ENCODE results near the gene WAC.

WAC gene

DNA sequence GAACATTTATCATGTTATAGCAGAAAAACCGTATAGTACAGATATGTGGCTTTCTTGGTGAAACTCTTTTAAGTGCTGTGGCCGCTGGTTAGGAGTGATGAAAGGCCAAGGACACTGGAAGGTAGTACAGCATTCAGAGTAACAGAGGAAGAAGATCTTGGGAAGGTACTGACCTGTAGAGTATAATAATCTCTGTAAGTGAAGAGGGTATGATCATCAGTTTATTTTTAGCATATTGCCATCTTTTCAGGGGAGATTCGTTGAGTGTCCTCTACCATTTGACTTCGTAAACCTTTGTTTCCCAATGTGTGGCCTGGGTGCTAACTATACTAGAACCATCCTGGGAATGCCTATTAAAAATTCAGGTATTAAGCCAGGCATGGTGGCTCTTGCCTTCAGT lies 44.6 kb downstream of the WAC start:
- H3K36me3 ChIP-seq (ENCODE audit: control insufficient read depth, insufficient read depth, low read length): no peaks in the 10 kb centered on the region
- H3K4me1 ChIP-seq (ENCODE audit: control insufficient read depth, insufficient read depth, low read length, poor library complexity, severe bottlenecking): peaks cover 7% of the 10 kb centered on the region

DNA sequence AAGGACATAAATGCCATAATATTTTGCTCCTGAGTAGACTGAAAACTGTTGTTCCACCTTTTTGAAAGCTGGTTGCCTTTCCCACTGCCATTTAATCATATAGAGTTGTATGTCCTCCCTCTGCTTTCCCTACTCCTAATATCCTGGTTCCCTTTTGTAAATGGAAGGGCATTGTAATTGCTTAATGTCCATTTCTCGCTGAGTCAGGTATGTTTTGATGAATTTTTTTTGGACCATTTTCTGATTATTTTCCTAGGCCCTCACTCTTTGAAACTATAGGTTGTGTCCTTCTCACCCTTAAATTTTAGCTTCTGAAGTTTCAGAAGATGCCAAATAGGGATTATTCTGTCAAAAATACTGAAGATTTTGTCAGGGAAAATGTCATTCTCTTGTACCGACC lies 45.5 kb downstream of the WAC start:
- peaks cover 3% of the 10 kb centered on the region for H3K36me3 ChIP-seq (ENCODE audit: control insufficient read depth, insufficient read depth, low read length)
- no peak overlapping the region for H3K4me3 ChIP-seq (ENCODE audit: insufficient read depth, low read depth, low read length, poor library complexity, severe bottlenecking)
- H3K4me1 ChIP-seq (ENCODE audit: control insufficient read depth, insufficient read depth, low read length, poor library complexity, severe bottlenecking): peaks cover 5% of the 10 kb centered on the region
- no peaks in the 10 kb centered on the region for H3K9me3 ChIP-seq (ENCODE audit: control insufficient read depth, low read length)
- no peak for DNase-seq
- H3K27ac ChIP-seq (ENCODE audit: insufficient read depth, low read length, poor library complexity, severe bottlenecking): no peak overlapping the region
- no peaks in the 10 kb centered on the region for H3K27me3 ChIP-seq (replicated peaks; ENCODE audit: control insufficient read depth, insufficient read depth, low read length, poor library complexity, severe bottlenecking)

More for the DNA sequence above, 44.6 kb downstream of the WAC start:
- H3K27ac ChIP-seq (ENCODE audit: insufficient read depth, low read length, poor library complexity, severe bottlenecking): no peak overlapping the region
- no peak for DNase-seq
- no peaks in the 10 kb centered on the region for H3K9me3 ChIP-seq (ENCODE audit: control insufficient read depth, low read length)
- no peaks in the 10 kb centered on the region for H3K27me3 ChIP-seq (replicated peaks; ENCODE audit: control insufficient read depth, insufficient read depth, low read length, poor library complexity, severe bottlenecking)
- H3K4me3 ChIP-seq (ENCODE audit: insufficient read depth, low read depth, low read length, poor library complexity, severe bottlenecking): no peak overlapping the region

DNA sequence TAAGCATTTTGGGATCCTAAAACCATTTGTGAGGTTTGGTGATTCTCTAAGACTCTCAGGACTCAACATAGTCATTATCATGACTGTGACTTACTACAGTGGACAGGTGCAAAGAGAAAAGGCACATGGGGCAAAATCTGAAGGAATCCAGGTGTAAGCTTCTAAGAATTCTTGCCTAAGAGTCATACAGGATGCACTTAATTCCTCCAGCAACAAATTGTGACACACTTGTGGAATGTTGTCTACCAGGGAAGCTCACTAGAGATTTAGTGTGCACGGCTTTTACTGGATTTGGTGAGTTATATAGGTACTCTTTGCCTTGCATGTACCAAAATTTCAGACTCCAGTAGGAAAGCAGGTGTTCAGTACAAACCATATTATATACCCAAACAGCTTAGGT lies 47.9 kb downstream of the WAC start:
- peaks cover 3% of the 10 kb centered on the region for H3K4me1 ChIP-seq (ENCODE audit: control insufficient read depth, insufficient read depth, low read length, poor library complexity, severe bottlenecking)
- H3K9me3 ChIP-seq (ENCODE audit: control insufficient read depth, low read length): no peaks in the 10 kb centered on the region
- H3K27ac ChIP-seq (ENCODE audit: insufficient read depth, low read length, poor library complexity, severe bottlenecking): no peak overlapping the region
- peaks cover 24% of the 10 kb centered on the region for H3K36me3 ChIP-seq (ENCODE audit: control insufficient read depth, insufficient read depth, low read length)
- no peak for DNase-seq
- H3K4me3 ChIP-seq (ENCODE audit: insufficient read depth, low read depth, low read length, poor library complexity, severe bottlenecking): no peak overlapping the region
- no peaks in the 10 kb centered on the region for H3K27me3 ChIP-seq (replicated peaks; ENCODE audit: control insufficient read depth, insufficient read depth, low read length, poor library complexity, severe bottlenecking)

DNA sequence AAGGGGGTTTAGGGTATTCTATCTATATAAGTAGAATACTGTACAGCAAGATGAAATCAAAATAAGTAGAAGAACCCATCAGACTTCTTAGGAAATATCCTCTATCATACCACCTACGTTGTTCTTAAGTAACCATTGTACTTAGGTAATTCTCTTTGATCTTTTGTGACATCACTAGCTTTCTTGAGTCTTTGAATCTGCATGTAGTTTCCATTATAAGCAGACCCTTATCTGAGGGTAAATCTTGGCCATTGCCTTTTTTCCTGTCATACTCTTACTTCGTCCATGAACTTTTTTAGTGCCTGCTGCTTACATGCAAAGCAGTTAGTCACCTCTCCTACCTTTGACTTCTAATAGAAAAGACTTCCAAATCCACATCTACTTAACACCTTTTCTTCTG lies 49.0 kb downstream of the WAC start:
- H3K27me3 ChIP-seq (replicated peaks; ENCODE audit: control insufficient read depth, insufficient read depth, low read length, poor library complexity, severe bottlenecking): no peaks in the 10 kb centered on the region
- no peaks in the 10 kb centered on the region for H3K4me1 ChIP-seq (ENCODE audit: control insufficient read depth, insufficient read depth, low read length, poor library complexity, severe bottlenecking)
- no peak overlapping the region for H3K27ac ChIP-seq (ENCODE audit: insufficient read depth, low read length, poor library complexity, severe bottlenecking)
- H3K9me3 ChIP-seq (ENCODE audit: control insufficient read depth, low read length): no peaks in the 10 kb centered on the region
- H3K4me3 ChIP-seq (ENCODE audit: insufficient read depth, low read depth, low read length, poor library complexity, severe bottlenecking): no peak overlapping the region
- DNase-seq: no peak
- H3K36me3 ChIP-seq (ENCODE audit: control insufficient read depth, insufficient read depth, low read length): peaks cover 35% of the 10 kb centered on the region

DNA sequence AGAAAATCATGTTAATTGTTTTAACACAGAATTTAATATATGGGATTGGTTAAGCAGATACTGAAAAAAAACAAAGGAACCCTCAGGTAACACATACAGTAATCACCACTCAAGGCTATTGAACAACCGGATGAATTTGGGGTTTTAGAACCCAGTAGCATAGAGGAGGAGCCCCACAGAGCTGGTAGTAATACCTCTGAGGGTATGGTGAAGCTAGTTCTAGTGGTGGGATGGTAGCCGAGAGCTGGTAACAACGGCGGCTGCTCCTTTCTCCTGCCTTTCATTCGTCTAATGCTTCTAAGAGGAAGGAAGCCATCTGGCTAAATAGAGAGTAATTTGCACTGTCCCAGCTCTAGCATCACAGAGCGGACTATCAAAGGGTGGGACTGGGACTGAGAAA lies 52.2 kb downstream of the WAC start:
- Histone ChIP-seq H3K27ac (ENCODE audit: insufficient read depth, low read length, poor library complexity, severe bottlenecking) (no peak overlapping the region), H3K4me1 (ENCODE audit: control insufficient read depth, insufficient read depth, low read length, poor library complexity, severe bottlenecking) (no peaks in the 10 kb centered on the region), H3K9me3 (ENCODE audit: control insufficient read depth, low read length) (no peaks in the 10 kb centered on the region), H3K4me3 (ENCODE audit: insufficient read depth, low read depth, low read length, poor library complexity, severe bottlenecking) (no peak overlapping the region), H3K27me3 (replicated peaks; ENCODE audit: control insufficient read depth, insufficient read depth, low read length, poor library complexity, severe bottlenecking) (no peaks in the 10 kb centered on the region), H3K36me3 (ENCODE audit: control insufficient read depth, insufficient read depth, low read length) (peaks cover 39% of the 10 kb centered on the region)
- DNase-seq: no peak

DNA sequence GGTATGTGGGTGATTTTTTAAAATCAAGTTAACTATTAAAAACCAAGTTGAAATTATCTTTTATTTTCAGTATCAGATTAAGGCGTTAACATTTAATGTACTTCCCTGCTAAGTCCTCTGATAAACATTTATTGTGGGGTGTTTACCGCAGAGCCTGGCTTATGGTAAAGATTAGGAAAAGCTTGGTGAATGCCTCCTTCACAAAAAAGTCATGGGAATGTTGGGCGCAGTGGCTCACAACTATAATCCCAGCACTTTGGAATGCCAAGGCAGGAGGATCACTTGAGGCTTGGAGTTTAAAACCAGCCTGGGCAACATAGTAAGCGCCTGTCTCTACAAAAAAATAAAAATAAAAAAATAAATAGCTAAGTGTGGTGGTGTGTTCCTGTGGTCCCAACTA lies 53.3 kb downstream of the WAC start:
- no peak for DNase-seq
- Histone ChIP-seq H3K4me3 (ENCODE audit: insufficient read depth, low read depth, low read length, poor library complexity, severe bottlenecking) (no peak overlapping the region), H3K4me1 (ENCODE audit: control insufficient read depth, insufficient read depth, low read length, poor library complexity, severe bottlenecking) (no peaks in the 10 kb centered on the region), H3K9me3 (ENCODE audit: control insufficient read depth, low read length) (no peaks in the 10 kb centered on the region), H3K27ac (ENCODE audit: insufficient read depth, low read length, poor library complexity, severe bottlenecking) (no peak overlapping the region), H3K36me3 (ENCODE audit: control insufficient read depth, insufficient read depth, low read length) (peaks cover 48% of the 10 kb centered on the region), H3K27me3 (replicated peaks; ENCODE audit: control insufficient read depth, insufficient read depth, low read length, poor library complexity, severe bottlenecking) (no peaks in the 10 kb centered on the region)

DNA sequence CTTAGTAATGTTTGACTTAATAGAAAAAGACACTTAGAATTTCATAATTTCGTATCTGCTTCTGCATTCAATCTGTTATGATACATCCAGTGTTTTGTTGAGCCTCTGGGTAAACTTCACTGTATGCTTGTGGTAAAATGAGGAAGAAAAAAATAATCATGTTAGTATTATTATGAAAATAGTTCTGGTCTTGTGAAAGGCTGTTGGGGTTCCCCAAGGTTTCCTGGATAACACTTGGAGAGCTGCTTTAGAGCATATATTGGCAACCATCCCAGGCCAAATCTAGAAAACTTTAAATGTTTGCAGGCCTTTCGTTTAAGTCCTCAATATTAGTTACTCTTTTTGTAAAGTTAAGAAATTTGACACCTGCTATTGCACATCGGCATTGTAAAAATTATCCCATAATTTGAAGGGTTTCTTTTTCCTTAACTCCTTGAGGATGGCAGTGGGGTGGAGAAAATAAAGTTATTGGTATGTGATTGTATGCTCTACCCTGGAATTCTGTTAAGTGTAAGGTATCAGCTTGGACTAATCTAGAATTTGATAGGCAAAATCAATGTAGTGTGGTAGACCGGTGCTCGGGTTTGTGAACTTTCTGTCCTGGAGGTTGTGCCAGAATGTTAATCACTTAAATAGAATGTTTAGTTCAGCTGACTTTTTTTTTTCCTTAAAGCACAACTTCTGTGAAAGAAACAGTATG lies 54.5 kb downstream of the WAC start:
- H3K4me1 ChIP-seq (ENCODE audit: control insufficient read depth, insufficient read depth, low read length, poor library complexity, severe bottlenecking): no peaks in the 10 kb centered on the region
- no peak overlapping the region for H3K27ac ChIP-seq (ENCODE audit: insufficient read depth, low read length, poor library complexity, severe bottlenecking)
- H3K9me3 ChIP-seq (ENCODE audit: control insufficient read depth, low read length): no peaks in the 10 kb centered on the region
- no peak for DNase-seq
- H3K36me3 ChIP-seq (ENCODE audit: control insufficient read depth, insufficient read depth, low read length): peaks cover 55% of the 10 kb centered on the region
- H3K4me3 ChIP-seq (ENCODE audit: insufficient read depth, low read depth, low read length, poor library complexity, severe bottlenecking): no peak overlapping the region
- H3K27me3 ChIP-seq (replicated peaks; ENCODE audit: control insufficient read depth, insufficient read depth, low read length, poor library complexity, severe bottlenecking): no peaks in the 10 kb centered on the region

DNA sequence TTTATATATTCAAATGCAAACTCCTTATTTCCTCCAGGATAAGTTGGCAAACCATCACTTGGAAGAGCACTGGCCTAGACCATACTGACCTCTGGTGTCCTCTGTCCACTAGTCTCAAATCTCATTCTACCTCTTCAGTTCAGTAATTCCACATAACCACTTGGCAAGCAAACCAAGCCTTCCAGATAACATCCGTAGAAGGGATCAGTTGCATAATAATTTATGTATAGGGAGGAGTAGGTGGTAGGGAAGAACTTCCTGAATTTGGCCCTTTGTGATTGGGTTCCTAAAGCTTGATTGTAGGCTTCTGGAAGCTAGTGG lies 55.0 kb downstream of the WAC start:
- Histone ChIP-seq H3K4me3 (ENCODE audit: insufficient read depth, low read depth, low read length, poor library complexity, severe bottlenecking) (no peak overlapping the region), H3K27me3 (replicated peaks; ENCODE audit: control insufficient read depth, insufficient read depth, low read length, poor library complexity, severe bottlenecking) (no peaks in the 10 kb centered on the region), H3K36me3 (ENCODE audit: control insufficient read depth, insufficient read depth, low read length) (peaks cover 59% of the 10 kb centered on the region), H3K4me1 (ENCODE audit: control insufficient read depth, insufficient read depth, low read length, poor library complexity, severe bottlenecking) (no peaks in the 10 kb centered on the region), H3K27ac (ENCODE audit: insufficient read depth, low read length, poor library complexity, severe bottlenecking) (no peak overlapping the region), H3K9me3 (ENCODE audit: control insufficient read depth, low read length) (no peaks in the 10 kb centered on the region)
- DNase-seq: no peak

DNA sequence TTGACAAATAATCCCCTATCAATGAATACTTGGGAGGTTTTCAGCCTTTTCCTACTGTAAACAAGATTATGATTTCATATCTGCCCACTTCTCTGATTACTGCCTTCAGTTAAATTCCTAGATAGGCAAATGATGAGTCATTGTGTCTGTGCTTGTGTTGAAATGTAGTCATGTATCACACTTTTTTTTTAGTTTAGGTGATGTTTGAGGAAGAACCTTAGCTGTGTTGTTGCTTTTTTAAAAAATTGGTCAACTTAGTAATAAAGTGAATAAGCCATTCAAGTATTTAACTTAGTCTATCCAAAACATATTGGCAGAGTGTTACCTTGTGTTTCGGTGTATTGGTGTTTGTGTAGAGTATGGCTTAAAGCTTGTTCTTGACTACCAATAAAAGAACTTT lies 60.0 kb downstream of the WAC start:
- Histone ChIP-seq H3K9me3 (ENCODE audit: control insufficient read depth, low read length) (no peaks in the 10 kb centered on the region), H3K36me3 (ENCODE audit: control insufficient read depth, insufficient read depth, low read length) (peaks cover 40% of the 10 kb centered on the region), H3K27me3 (replicated peaks; ENCODE audit: control insufficient read depth, insufficient read depth, low read length, poor library complexity, severe bottlenecking) (no peaks in the 10 kb centered on the region), H3K27ac (ENCODE audit: insufficient read depth, low read length, poor library complexity, severe bottlenecking) (no peak overlapping the region), H3K4me1 (ENCODE audit: control insufficient read depth, insufficient read depth, low read length, poor library complexity, severe bottlenecking) (no peaks in the 10 kb centered on the region), H3K4me3 (ENCODE audit: insufficient read depth, low read depth, low read length, poor library complexity, severe bottlenecking) (no peak overlapping the region)
- DNase-seq: no peak

DNA sequence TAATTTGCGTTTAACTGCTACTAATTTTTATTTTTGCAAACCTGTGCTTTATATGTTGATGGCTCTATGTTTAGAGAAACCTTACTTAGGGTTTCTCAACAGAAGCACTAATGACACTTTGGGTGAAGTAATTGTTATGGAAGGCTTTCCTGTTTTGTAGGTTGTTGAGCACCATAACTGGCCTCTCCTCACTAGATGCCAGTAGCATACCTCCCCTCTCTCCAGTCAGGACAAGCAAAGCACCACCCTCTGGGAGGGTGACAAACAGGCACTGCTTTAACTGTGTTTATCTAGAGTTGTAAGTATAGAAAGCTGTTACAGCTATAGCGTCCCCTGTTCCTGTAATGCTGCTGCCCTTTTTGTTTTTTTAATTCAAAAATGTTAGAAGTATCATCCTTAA lies 60.9 kb downstream of the WAC start:
- no peak overlapping the region for H3K4me3 ChIP-seq (ENCODE audit: insufficient read depth, low read depth, low read length, poor library complexity, severe bottlenecking)
- peaks cover 45% of the 10 kb centered on the region for H3K36me3 ChIP-seq (ENCODE audit: control insufficient read depth, insufficient read depth, low read length)
- H3K4me1 ChIP-seq (ENCODE audit: control insufficient read depth, insufficient read depth, low read length, poor library complexity, severe bottlenecking): no peaks in the 10 kb centered on the region
- no peaks in the 10 kb centered on the region for H3K27me3 ChIP-seq (replicated peaks; ENCODE audit: control insufficient read depth, insufficient read depth, low read length, poor library complexity, severe bottlenecking)
- H3K9me3 ChIP-seq (ENCODE audit: control insufficient read depth, low read length): no peaks in the 10 kb centered on the region
- DNase-seq: no peak
- H3K27ac ChIP-seq (ENCODE audit: insufficient read depth, low read length, poor library complexity, severe bottlenecking): no peak overlapping the region
